GM18909 (cell line): ENCODE data around the gene FXYD7.
"Not testable (repeated sequence)": the region's sequence is repeated elsewhere in the genome, so short reads cannot be mapped to it uniquely, and the experiment has no call there.

Experiments
- ATAC-seq: cut with Tn5 transposase; IDR thresholded peaks from one replicate; pipeline ENCODE4 v1.9.1; 2021; ENCODE audit warnings: mild to moderate bottlenecking; ENCODE audit not compliant: unreplicated experiment, poor library complexity

FXYD7 gene

GRCh38 chr19:35125270-35125717 lies 17.8 kb upstream of the FXYD7 start:
- no peak for ATAC-seq

DNA sequence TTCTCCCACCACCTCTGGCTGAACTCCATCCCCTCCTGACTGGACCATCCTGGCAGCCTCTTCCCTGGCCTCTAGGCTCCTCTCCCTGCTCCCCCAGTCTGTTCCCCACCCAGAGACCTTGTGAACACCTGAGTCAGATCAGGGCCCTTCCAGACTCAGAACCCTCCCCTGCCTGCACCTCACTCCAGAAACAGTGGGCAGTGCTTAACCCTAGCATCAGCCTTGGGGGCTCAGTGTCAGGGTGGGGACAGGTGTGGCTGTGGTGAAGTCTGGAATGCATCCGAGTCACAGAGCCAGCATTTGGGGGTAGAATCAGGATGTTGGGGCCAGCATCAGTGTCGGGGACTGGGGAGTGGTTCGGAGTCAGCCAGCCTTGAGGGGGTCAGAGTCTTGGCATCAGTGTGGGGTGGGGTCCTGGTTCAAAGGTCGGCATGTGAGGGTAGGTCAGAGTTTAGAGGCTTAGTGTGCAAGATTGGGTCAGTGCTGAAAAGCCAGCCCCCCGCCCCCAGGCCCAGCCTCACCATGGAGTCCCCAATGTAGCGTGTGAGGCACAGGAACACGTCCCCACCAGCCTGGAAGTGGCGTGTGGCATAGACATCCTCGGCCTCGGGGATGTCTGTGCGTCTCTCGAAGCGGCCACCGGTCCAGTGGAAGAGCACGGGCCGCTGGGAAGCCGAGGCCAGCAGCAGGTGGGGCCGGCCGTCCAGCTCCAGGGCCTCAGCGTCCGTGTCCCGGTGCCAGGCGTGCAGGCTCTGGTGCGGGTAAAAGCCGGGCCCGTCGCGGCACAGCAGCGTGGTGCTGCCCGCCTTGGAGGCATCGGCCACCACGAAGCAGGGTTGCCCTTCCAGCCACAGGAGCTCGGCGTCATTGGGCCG lies 17.1 kb upstream of the FXYD7 start:
- ATAC-seq, result no peak

DNA sequence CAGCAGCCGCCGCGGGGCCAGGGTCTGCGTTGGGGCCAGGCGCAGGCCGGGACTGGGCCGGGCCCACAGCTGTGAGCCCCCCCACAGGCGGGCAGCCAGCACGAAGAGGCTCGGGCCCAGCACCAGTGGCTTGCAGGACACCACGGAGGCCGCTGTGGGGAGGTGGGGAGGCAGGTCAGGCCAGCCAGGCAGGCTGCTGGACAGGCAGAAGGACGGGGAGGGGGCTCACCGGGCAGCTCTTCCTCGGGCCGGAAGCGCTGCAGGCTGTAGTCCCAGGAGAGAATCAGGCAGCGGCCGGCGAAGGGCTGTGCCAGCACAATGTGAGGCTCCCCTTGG lies 16.5 kb upstream of the FXYD7 start:
- ATAC-seq, result no peak

DNA sequence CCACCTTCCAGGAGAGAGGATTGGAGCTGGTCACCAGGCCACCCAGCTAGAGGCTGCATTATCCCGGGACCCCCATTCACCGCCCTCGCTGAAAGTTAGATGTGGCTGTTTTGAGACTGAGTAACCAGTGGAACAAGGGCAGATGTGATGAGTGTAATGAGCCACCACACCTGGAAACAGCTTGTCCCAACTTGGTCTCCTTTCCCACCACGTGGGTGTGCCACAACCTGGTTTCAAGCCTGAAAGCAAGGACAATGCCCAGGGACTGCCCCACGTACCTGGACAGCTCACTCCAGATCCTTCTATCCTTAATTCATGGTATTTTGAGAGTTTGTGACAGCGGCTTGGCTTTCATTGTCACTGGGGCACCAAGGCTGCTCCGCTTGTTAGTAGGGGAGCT lies 15.2 kb upstream of the FXYD7 start:
- ATAC-seq, result no peak

DNA sequence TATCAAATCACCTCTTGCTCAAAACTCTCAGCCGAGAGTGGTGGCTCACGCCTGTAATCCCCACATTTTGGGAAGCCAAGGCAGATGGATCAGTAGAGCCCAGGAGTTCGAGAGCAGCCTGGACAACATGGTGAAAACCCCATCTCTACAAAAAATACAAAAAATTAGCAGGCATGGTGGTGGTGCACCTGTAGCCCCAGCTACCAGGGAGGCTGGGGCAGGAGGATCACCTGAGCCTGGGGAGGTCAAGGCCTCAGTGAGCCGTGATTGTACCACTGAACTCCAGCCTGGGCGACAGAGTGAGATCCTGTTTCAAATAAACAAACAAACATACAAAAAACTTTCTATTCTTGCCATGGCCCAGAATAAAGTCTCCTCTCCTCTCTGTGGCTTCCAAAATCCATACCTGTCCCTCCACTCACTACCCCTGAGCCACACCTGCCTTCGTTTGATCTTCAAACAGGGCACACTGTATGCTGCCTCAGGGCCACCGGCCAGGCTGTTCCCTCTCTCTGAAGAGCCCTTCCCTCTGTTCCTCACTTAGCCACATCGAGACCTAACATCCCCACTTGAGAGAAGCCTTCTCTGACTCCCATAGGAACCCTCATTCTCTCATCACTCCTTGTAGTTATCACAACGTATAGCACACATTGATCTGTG lies 14.5 kb upstream of the FXYD7 start:
- ATAC-seq, result no peak

DNA sequence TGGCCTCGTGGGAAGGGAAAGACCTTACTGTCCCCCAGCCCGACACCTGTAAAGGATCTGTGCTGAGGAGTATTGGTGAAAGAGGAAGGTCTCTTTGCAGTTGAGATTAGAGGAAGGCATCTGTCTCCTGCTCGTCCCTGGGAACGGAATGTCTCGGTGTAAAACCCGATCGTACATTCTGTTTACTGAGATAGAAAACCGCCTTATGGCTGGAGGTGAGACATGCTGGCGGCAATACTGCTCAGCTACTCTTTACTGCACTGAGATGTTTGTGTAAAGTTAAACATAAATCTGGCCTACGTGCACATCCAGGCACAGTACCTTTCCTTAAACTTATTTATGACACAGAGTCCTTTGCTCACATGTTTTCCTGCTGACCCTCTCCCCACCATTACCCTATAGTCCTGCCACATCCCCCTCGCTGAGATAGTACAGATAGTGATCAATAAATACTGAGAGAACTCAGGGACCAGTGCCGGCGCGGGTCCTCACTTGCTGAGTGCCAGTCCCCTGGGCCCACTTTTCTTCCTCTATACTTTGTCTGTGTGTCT lies 13.3 kb upstream of the FXYD7 start:
- not testable (repeated sequence) for ATAC-seq

- no peak for ATAC-seq
Observed at GRCh38 chr19:35130761-35131720, 12.0 kb upstream of the FXYD7 start.

- ATAC-seq, result no peak
Observed at GRCh38 chr19:35132254-35132653, 10.8 kb upstream of the FXYD7 start.

GRCh38 chr19:35133826-35134225 lies 9.2 kb upstream of the FXYD7 start:
- ATAC-seq, result no peak

DNA sequence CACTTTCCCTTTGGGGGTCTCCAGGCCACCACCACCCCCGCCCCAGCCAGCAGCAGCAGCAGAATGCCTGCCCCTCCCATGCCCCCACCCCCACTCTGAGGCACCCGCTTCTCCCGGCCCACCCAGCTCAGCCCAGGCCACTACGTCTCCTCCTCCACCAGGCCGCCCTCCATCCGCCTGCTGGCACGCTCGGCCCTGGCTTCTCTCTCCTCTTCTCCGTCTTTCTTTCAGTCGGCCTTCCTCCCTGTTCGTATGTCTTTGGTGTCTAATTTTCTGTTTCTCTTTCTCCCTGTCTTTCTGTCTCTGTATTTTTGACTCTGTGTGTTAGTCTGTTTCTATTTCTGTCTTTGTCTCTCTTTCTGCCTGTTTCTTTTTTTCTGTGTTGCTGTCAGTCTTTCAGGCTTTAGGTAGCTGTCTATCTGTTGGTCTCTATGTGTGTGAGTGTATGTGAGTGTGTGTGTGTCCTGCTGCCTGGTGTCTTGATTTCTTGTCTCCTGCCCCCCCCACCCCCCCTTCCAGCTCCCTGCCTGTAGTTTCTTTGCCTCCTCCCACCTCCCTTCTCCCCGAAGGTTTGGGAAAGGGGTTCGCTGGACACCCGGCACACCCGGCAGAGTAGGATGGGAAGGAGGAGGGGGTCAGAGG lies 8.3 kb upstream of the FXYD7 start, which contains the start of gene LGI4:
TSS of gene LGI4 (minus strand) at position 459 of the 642 bp plus-strand sequence. CDS start at position 80, 379 bp downstream.
- ATAC-seq, result no peak

- ATAC-seq, result no peak
Observed at GRCh38 chr19:35135389-35135909, 7.6 kb upstream of the FXYD7 start.

DNA sequence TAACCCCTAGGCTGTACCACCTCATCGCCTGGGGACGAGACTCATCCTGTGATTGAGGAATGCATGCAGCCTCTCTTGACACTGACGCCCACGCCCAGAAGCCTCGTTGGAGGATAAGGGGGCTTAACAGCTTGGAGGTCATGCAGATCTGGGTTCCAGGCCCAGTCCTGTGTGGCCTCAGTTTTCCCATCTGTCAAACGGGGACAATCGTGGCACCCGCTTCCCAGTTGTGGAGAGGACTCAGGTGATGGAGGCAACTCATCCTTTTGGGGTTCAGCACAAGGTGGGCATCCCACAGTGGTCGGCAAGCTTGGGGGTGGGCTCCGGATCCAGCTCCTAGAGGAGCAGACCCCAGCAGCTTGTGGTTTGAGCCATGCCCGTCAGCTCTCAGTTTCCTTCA lies 6.8 kb upstream of the FXYD7 start:
- ATAC-seq, result no peak

GRCh38 chr19:35136977-35137702 lies 5.9 kb upstream of the FXYD7 start:
- ATAC-seq, result no peak

- no peak for ATAC-seq
Observed at GRCh38 chr19:35138305-35138892, 4.7 kb upstream of the FXYD7 start, which contains the start of gene FXYD1. TSS of gene FXYD1 (plus strand) at chr19:35138824. CDS start at chr19:35140080, 1,256 bp downstream.

DNA sequence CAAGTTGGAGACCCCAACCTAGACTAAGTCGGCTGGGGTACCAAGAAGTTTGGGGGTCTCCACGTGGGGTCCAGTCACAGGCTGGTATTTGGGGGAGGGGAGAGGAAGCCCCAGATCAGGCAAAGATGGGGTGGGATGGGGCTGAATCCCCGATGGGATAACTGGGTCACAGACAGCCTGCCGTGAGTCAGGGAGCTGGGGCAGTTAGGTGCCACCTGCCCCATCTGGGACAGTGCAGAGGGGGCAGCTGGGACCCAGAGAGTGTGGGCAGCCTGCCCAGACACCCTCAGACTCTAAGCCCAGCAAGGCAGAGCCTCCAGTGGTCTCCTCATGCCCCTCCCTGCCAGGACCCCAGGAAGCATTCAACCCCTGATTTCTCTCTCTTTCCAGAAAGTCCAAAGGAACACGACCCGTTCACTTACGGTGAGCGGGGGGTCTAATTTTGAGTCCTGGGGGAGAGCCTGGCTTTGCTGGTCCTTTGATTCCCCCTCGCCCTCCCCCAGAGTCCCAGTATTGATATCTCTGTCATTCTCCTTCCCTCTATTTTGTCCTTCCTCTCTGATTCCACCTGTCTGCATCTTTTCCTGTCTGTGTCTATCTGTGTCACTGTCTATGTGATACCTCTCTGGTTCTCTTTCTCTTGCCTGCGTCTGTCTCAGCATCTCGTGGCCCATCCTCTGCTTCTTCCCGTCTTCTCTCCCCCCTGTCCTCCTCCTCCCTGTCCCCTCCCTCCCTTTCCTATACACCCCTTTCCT lies 2.7 kb upstream of the FXYD7 start:
- no peak for ATAC-seq

- ATAC-seq, result peak; percentile 55
Observed at GRCh38 chr19:35140962-35141836, 1.9 kb upstream of the FXYD7 start.
